Measurements from ENCODE around the gene GOLGA6L7.
A peak's percentile ranks its signal among the peaks of the same experiment; 100 is the strongest.
"Not testable (repeated sequence)": the region's sequence is repeated elsewhere in the genome, so short reads cannot be mapped to it uniquely, and the experiment has no call there.

GOLGA6L7 gene

GRCh38 chr15:28848521-28848920 lies at the start of gene GOLGA6L7:
TSS of gene GOLGA6L7 (minus strand) at chr15:28848644. CDS start at chr15:28848549, 95 bp downstream.
- not testable (repeated sequence) for DNase-seq (ENCODE audit: low read depth, low spot score)

GRCh38 chr15:28897861-28898585 lies 49.6 kb upstream of the GOLGA6L7 start:
- no peak for DNase-seq (ENCODE audit: low read depth, low spot score)

- peak; percentile 23 for DNase-seq (ENCODE audit: low read depth, low spot score)
These were observed 48.5 kb upstream of the GOLGA6L7 start for GRCh38 chr15:28896951-28897350.

GRCh38 chr15:28895566-28895965 lies 47.1 kb upstream of the GOLGA6L7 start:
- no peak for DNase-seq (ENCODE audit: low read depth, low spot score)

GRCh38 chr15:28895146-28895545 lies 46.7 kb upstream of the GOLGA6L7 start:
- no peak for DNase-seq (ENCODE audit: low read depth, low spot score)

- DNase-seq (ENCODE audit: low read depth, low spot score), result no peak
These were observed 46.2 kb upstream of the GOLGA6L7 start for GRCh38 chr15:28894631-28895030.

- no peak for DNase-seq (ENCODE audit: low read depth, low spot score)
These were observed 44.6 kb upstream of the GOLGA6L7 start for GRCh38 chr15:28892789-28893610.

- no peak for DNase-seq (ENCODE audit: low read depth, low spot score)
These were observed 43.1 kb upstream of the GOLGA6L7 start for GRCh38 chr15:28891588-28891987.

- DNase-seq (ENCODE audit: low read depth, low spot score), result no peak
These were observed 42.5 kb upstream of the GOLGA6L7 start for GRCh38 chr15:28890711-28891495.

GRCh38 chr15:28890291-28890690 lies 41.8 kb upstream of the GOLGA6L7 start:
- DNase-seq (ENCODE audit: low read depth, low spot score), result not testable (repeated sequence)

- DNase-seq (ENCODE audit: low read depth, low spot score), result not testable (repeated sequence)
These were observed 41.4 kb upstream of the GOLGA6L7 start for GRCh38 chr15:28889871-28890270.

GRCh38 chr15:28889346-28889745 lies 40.9 kb upstream of the GOLGA6L7 start:
- no peak for DNase-seq (ENCODE audit: low read depth, low spot score)

GRCh38 chr15:28888900-28889299 lies 40.5 kb upstream of the GOLGA6L7 start:
- no peak for DNase-seq (ENCODE audit: low read depth, low spot score)

- no peak for DNase-seq (ENCODE audit: low read depth, low spot score)
These were observed 40.0 kb upstream of the GOLGA6L7 start for GRCh38 chr15:28888302-28888894.

GRCh38 chr15:28887339-28888174 lies 39.1 kb upstream of the GOLGA6L7 start:
- DNase-seq (ENCODE audit: low read depth, low spot score), result no peak

GRCh38 chr15:28886431-28887338 lies 38.2 kb upstream of the GOLGA6L7 start:
- DNase-seq (ENCODE audit: low read depth, low spot score), result no peak

GRCh38 chr15:28885630-28886430 lies 37.4 kb upstream of the GOLGA6L7 start, which contains the start of gene APBA2:
TSS of gene APBA2 (plus strand) at chr15:28885974. CDS start at chr15:29053885, 167,911 bp downstream.
- DNase-seq (ENCODE audit: low read depth, low spot score), result no peak

GRCh38 chr15:28885128-28885629 lies 36.7 kb upstream of the GOLGA6L7 start:
- no peak for DNase-seq (ENCODE audit: low read depth, low spot score)

Measured in smooth muscle cell of the brain vasculature (primary cell).